Spleen (tissue), 11 donors: ENCODE results near the gene GABBR2. TPM values are rescaled to one million over a fixed set of nuclear protein-coding genes. Genes with fewer than 3 reads are reported as not detected.

ENCODE experiments used
- DNase-seq: peaks from one replicate; pipeline ENCODE4 v3.0.0-alpha.2; 2020
- H3K27ac ChIP-seq, 8 donors: fragments of 200-600 bp; sonication (generic) in 7 of 8; 1 replicate in 4 of 8; 2 replicates in 4 of 8; pipeline versions ENCODE4 v1.5.0 to v1.8.0; 2016 to 2021; ENCODE audit warnings: inconsistent platforms in 4 of 8, mild to moderate bottlenecking in 4 of 8, moderate library complexity in 1 of 8
- H3K27me3 ChIP-seq, 7 donors: fragments of 200-600 bp; sonication (generic) in 6 of 7; replicated peaks in 1 of 7; 1 replicate in 4 of 7; 2 replicates in 3 of 7; pipeline versions ENCODE4 v1.5.0 to v1.8.0; 2016 to 2021; ENCODE audit warnings: inconsistent platforms in 3 of 7, mild to moderate bottlenecking in 1 of 7
- H3K36me3 ChIP-seq, 6 donors: fragments of 200-600 bp; sonication (generic) in 5 of 6; 1 replicate in 4 of 6; 2 replicates in 2 of 6; pipeline versions ENCODE4 v1.5.0 to v1.8.0; 2016 to 2021; ENCODE audit warnings: inconsistent platforms in 2 of 6
- H3K4me1 ChIP-seq, 6 donors: fragments of 200-600 bp; sonication (generic) in 5 of 6; 1 replicate in 3 of 6; 2 replicates in 3 of 6; pipeline versions ENCODE4 v1.5.0 to v1.8.0; 2016 to 2021; ENCODE audit warnings: inconsistent platforms in 3 of 6
- H3K4me3 ChIP-seq, 8 donors: fragments of 200-600 bp; sonication (generic) in 7 of 8; 1 replicate in 4 of 8; 2 replicates in 4 of 8; pipeline versions ENCODE4 v1.5.0 to v1.8.0; 2016 to 2021; ENCODE audit warnings: inconsistent platforms in 4 of 8, mild to moderate bottlenecking in 4 of 8, moderate library complexity in 2 of 8
- H3K9me3 ChIP-seq, 8 donors: fragments of 200-600 bp; sonication (generic) in 7 of 8; 1 replicate in 4 of 8; 2 replicates in 4 of 8; pipeline versions ENCODE4 v1.5.0 to v1.8.0; 2016 to 2021; ENCODE audit warnings: inconsistent platforms in 4 of 8
- POLR2A ChIP-seq, 3 donors: fragments of 450-650 bp; IDR thresholded peaks; one replicate each; pipeline ENCODE4 v1.5.1; 2017; ENCODE audit warnings: antibody characterized with exemption in 3 of 3, mild to moderate bottlenecking in 1 of 3
- POLR2AphosphoS5 ChIP-seq, 3 donors: sonication (generic); formaldehyde crosslinking; IDR thresholded peaks; one replicate each; pipeline ENCODE4 v1.5.1; 2017; ENCODE audit warnings: antibody characterized with exemption in 3 of 3
- WGBS, 5 donors: extraction: QIAGEN DNeasy Blood & Tissue Kit in 3 of 5; methylation state at CpG; one replicate each; pipeline versions ENCODE4 v1.1.5 to v1.1.7; 2013 to 2018; 5-methylcytosine and 5-hydroxymethylcytosine counted together
- intact Hi-C: fragments of 100-400 bp; cut with DNase I; formaldehyde crosslinking; loops from one replicate; pipeline ENCODE4 v1.15.0; 2023; ENCODE audit warnings: low total_unique reads
- polyA plus RNA-seq, 3 donors: library from polyadenylated mRNA; stranded (reverse); fragments of 200-250 nt; gene quantifications; one replicate each; pipeline ENCODE4 v1.2.1, GENCODE V29; 2013
- total RNA-seq, 7 donors: library from RNA; depleted of rRNA in 3 of 7; stranded (reverse); fragments of >200 nt in 3 of 7; fragmentation: NEBNext Ultra II Directional in 4 of 7; extraction: Animal tissue kit (Norgen Biotek cat#: 25700) in 4 of 7; gene quantifications; one replicate each; pipeline versions ENCODE4 v1.1.0 to v1.2.1, GENCODE V29; 2016 to 2021
- TF ChIP-seq, protein P1 (sequence below), 11 experiments: fragments of 200-600 bp in 7 of 11; fragments of 450-650 bp in 4 of 11; sonication (generic) in 4 of 11; IDR thresholded peaks in 8 of 11; conservative IDR thresholded peaks in 3 of 11; 1 replicate in 7 of 11; 2 replicates in 4 of 11; pipeline versions ENCODE4 v1.4.0 to v1.8.0; 2016 to 2021; ENCODE audit warnings: antibody characterized with exemption in 11 of 11, inconsistent platforms in 4 of 11, mild to moderate bottlenecking in 1 of 11
- donor health status: healthy with polysubstance abuse.
- donor health status: DM: no; HTN: no; CAD: no; lungs with moderate emphysema.
- donor health status: DM: no; HTN: no; CAD: no.
- donor health status: Bipolar disorder and iron deficiency.
- donor health status: healthy.
- donor health status: DM: no; HTN: no; CAD: no.
- donor health status: DM: yes; HTN: yes; CAD: no.

Gene GABBR2
- total and polyA plus RNA-seq, 10 donors, result 0.03 to 0.32 (median 0.07) TPM; not detected in 7

DNA sequence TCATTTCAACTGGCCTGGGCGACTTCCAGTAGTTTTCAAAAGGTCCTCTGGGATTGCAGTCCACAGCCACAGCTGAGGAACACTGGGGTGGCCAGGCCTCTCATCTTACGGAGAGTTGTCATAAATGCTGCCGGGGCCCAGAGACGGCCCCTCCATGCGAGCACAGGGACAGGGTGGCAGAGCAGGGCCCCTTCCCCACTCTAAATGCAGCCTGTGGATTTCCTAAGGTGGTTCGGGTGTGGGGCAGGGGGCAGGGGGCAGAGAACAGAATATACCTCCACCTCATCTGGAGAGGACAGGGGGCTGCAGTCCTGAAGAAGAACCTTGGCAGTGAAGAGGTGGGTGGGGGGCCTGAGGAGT lies 339.7 kb downstream of the GABBR2 start:
- intact Hi-C loops, result no loop called here
- DNase-seq, result no peak
- Histone ChIP-seq H3K9me3 (peaks cover 0 to 26% (median 25%) of the 10 kb centered on the region in 8 donors), H3K27ac (no peak overlapping the region), H3K4me1 (no peaks in the 10 kb centered on the region), H3K27me3 (peaks cover 0 to 8% (median 0%) of the 10 kb centered on the region in 7 donors), H3K4me3 (no peak overlapping the region), H3K36me3 (no peaks in the 10 kb centered on the region)
- TF ChIP-seq, protein P1, sequence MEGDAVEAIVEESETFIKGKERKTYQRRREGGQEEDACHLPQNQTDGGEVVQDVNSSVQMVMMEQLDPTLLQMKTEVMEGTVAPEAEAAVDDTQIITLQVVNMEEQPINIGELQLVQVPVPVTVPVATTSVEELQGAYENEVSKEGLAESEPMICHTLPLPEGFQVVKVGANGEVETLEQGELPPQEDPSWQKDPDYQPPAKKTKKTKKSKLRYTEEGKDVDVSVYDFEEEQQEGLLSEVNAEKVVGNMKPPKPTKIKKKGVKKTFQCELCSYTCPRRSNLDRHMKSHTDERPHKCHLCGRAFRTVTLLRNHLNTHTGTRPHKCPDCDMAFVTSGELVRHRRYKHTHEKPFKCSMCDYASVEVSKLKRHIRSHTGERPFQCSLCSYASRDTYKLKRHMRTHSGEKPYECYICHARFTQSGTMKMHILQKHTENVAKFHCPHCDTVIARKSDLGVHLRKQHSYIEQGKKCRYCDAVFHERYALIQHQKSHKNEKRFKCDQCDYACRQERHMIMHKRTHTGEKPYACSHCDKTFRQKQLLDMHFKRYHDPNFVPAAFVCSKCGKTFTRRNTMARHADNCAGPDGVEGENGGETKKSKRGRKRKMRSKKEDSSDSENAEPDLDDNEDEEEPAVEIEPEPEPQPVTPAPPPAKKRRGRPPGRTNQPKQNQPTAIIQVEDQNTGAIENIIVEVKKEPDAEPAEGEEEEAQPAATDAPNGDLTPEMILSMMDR (IDR thresholded peaks at IDR 0.05 in 8 of 11, conservative IDR thresholded peaks at IDR 0.05 in 3 of 11), result no peak
- TF ChIP-seq POLR2A (IDR thresholded peaks at IDR 0.05) (no peak), POLR2AphosphoS5 (IDR thresholded peaks at IDR 0.05) (no peak)
- WGBS, 5 donors, result 76 to 93% (median 84%) methylated on average over 5 to 6 of the region's 6 CpGs

DNA sequence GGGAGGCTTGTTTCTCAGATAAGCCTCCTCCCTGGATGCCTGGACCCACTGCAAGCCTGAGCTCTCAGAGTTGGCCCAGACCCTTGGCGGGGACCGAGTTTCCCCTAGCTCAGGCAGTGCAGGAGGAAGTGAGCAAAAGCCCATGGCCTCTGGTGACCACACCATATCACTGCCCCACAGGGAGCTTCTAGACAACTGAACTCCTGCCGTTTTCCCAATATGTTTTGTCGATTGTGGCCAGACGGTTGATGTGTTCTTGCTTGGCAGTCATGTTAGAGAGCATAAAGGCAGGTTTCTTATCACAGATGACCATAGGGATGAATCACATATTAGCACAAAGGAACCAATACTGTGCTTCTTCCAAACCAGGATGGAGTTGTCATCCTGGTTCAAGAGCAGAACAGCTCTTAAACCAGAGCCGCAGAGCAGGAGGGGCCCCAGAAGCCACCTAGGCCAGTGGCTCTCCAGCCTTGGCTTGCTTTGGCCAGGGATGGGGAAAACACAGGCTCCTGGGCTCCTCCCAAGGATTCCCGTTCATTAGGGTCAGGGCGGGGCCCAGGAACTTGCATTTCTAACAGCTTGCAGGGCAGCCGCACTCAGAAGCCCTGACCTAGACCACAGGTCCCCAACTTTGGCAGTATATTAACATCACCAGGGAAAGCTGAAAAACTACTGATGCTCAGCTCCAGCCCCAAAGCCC lies 340.2 kb downstream of the GABBR2 start:
- TF ChIP-seq POLR2A (IDR thresholded peaks at IDR 0.05) (no peak), POLR2AphosphoS5 (IDR thresholded peaks at IDR 0.05) (no peak)
- TF ChIP-seq, protein P1 (IDR thresholded peaks at IDR 0.05 in 8 of 11, conservative IDR thresholded peaks at IDR 0.05 in 3 of 11), result no peak
- Histone ChIP-seq H3K27ac (no peak overlapping the region), H3K4me1 (no peaks in the 10 kb centered on the region), H3K9me3 (peaks cover 0 to 26% (median 25%) of the 10 kb centered on the region in 8 donors), H3K27me3 (peaks cover 0 to 8% (median 0%) of the 10 kb centered on the region in 7 donors), H3K36me3 (no peaks in the 10 kb centered on the region), H3K4me3 (no peak overlapping the region)
- WGBS, 5 donors, result 80 to 91% (median 87%) methylated on average over 9 of the region's 9 CpGs
- no peak for DNase-seq
- intact Hi-C loops, result no loop called here

DNA sequence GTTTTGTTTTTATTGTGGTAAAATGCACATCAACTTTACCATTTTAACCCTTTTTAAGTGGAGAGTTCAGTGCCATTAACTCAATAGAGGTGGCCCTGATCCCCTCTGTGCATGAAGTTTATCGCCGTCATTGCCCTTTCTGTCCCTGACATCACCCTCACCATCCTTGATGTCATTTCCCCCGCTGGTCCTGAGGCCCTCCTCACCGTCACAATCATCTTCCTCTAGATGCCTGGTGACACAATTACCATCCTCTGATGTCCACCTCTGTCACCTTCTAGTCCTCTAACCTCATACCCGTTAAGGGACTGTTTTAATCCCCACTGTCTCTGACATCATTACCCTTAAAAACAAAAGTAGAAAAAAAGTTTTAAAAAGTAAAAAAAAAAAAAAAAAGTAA lies 340.8 kb downstream of the GABBR2 start:
- 71 to 87% (median 81%) methylated on average over 5 of the region's 5 CpGs for WGBS, 5 donors
- H3K27ac ChIP-seq, result no peak overlapping the region
- H3K36me3 ChIP-seq, result no peaks in the 10 kb centered on the region
- no peak for DNase-seq
- H3K9me3 ChIP-seq, result peaks cover 0 to 26% (median 25%) of the 10 kb centered on the region in 8 donors
- H3K4me1 ChIP-seq, result no peaks in the 10 kb centered on the region
- TF ChIP-seq POLR2AphosphoS5 (IDR thresholded peaks at IDR 0.05), result no peak
- TF ChIP-seq POLR2A (IDR thresholded peaks at IDR 0.05), result no peak
- TF ChIP-seq, protein P1 (IDR thresholded peaks at IDR 0.05 in 8 of 11, conservative IDR thresholded peaks at IDR 0.05 in 3 of 11), result no peak
- H3K27me3 ChIP-seq, result peaks cover 0 to 8% (median 0%) of the 10 kb centered on the region in 7 donors
- no peak overlapping the region for H3K4me3 ChIP-seq
- intact Hi-C loops, result no loop called here

DNA sequence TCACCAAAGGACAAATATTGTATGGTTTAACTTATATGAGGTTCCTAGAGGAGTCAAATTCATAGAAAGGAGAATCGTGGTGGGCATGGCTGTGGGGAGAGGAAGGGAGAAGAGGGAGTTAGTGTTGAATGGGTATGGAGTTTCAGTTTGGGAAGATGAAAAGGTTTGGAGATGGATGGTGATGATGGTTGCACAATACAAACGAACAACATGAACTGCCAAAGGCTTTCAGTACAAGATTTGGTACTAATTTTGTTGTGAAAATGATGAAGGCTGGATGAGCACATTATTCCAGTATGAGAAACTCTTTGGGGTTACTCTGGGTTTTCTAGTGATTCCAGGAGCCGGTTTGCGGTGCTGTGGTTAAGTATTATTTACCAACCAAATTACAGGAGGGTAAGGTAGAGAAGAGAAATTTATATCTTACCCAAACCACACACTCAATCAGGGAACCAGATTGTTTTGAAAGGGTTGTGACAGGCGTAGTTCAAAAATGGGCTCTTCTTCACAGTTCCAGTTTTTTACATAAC lies 341.3 kb downstream of the GABBR2 start:
- H3K9me3 ChIP-seq, result peaks cover 0 to 26% (median 25%) of the 10 kb centered on the region in 8 donors
- no peaks in the 10 kb centered on the region for H3K4me1 ChIP-seq
- H3K4me3 ChIP-seq, result no peak overlapping the region
- no peak for DNase-seq
- TF ChIP-seq POLR2AphosphoS5 (IDR thresholded peaks at IDR 0.05) (no peak), POLR2A (IDR thresholded peaks at IDR 0.05) (no peak)
- TF ChIP-seq, protein P1 (IDR thresholded peaks at IDR 0.05 in 8 of 11, conservative IDR thresholded peaks at IDR 0.05 in 3 of 11), result no peak
- peaks cover 0 to 11% (median 0%) of the 10 kb centered on the region in 7 donors for H3K27me3 ChIP-seq
- H3K27ac ChIP-seq, result no peak overlapping the region
- WGBS, 5 donors, result 80 to 87% (median 82%) methylated on average over 5 of the region's 5 CpGs
- no peaks in the 10 kb centered on the region for H3K36me3 ChIP-seq
- intact Hi-C loops, result no loop called here
